Stimulated activated CD8-positive, alpha-beta memory T cell treated with anti-CD3 and anti-CD28 coated beads, Interleukin-12 subunit alpha, Interleukin-12 subunit beta, amount 100 ng/mL, for 1 hour (primary cell): Measurements from ENCODE around the gene RIN3.

Experiments
- DNase-seq: peaks from one replicate; pipeline ENCODE4 v3.0.0-alpha.2; 2020; ENCODE audit warnings: low read depth

The RIN3 gene

DNA sequence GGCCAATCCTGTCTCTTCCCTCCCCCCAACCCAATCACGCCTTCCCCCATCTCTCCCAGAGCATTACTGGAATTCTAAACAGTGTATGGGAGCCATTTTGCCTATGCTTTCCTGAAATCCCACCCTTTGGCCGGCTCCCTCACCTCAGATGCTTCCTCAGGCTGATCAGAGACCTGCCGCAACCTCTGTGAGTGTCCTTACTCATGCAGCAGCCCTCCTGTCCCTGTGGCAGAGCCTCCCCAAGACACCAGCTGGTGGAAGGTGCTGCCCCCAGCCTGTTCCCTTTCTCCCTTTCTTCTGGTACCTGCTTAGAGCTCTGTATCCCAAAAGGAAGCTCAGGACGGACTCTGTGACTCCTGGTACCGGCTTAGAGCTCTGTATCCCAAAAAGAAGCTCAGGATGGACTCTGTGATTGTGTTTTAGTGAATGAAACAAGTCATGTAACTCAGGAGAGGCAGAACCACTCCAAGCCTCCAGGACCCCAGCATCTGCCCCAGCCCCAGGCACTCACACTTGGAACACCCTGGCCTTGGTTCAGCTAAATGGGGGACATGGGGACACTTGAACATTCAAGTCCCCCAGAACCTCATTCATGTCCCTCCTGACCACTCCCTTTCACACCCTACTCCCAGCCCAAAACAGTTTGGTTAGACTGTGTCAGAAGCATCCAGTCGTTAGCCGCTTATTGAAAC, 29.3 kb upstream of the RIN3 start:
- DNase-seq, result no peak

DNA sequence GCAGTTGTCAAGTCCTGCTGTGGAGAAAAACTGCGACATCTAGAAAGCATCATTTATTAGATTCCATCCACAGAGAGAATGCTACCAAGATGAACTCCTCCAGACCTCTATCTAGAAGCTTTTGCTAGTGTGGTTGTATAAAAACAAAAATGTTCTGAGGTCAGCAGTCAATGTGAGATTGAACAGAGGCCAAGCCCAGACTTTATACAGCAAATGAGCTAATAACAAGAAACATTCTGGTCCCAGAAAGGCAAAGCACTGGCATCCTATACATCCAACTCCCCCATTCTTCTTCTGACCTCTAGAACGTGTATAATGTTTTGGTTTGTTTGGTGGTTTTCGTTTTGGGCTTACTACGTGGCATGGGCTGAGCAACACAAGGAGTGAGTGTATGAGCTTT, 26.7 kb upstream of the RIN3 start:
- no peak for DNase-seq

DNA sequence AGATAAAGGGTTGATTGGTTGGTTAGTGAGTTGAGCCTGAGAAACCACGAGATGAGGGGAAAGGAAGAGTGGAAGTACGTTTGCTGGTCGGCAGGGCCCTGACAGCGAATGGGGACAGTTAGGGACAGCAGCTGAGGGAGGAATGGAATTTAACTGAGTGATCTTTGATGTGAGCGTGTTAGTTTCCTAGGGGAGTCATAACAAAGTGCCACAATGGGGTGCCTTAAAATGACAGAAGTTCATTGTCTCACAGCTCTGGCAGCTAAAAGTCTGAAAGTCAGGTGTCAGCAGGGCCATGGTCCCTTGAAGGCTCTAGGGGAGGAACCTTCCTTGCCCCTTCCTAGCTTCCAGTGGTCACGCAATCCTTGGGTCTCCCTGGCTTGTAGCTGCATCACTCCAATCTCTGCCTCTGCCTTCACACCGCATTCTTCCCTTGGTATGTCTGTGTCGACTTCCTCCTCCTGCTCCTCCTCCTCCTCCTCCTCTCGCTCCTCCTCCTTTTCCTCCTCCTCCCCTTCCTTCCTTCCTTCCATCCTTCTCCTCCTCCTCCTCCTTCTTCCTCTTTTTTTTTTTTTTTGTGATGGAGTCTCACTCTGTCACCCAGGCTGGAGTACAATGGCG, 26.0 kb upstream of the RIN3 start:
- no peak for DNase-seq

DNA sequence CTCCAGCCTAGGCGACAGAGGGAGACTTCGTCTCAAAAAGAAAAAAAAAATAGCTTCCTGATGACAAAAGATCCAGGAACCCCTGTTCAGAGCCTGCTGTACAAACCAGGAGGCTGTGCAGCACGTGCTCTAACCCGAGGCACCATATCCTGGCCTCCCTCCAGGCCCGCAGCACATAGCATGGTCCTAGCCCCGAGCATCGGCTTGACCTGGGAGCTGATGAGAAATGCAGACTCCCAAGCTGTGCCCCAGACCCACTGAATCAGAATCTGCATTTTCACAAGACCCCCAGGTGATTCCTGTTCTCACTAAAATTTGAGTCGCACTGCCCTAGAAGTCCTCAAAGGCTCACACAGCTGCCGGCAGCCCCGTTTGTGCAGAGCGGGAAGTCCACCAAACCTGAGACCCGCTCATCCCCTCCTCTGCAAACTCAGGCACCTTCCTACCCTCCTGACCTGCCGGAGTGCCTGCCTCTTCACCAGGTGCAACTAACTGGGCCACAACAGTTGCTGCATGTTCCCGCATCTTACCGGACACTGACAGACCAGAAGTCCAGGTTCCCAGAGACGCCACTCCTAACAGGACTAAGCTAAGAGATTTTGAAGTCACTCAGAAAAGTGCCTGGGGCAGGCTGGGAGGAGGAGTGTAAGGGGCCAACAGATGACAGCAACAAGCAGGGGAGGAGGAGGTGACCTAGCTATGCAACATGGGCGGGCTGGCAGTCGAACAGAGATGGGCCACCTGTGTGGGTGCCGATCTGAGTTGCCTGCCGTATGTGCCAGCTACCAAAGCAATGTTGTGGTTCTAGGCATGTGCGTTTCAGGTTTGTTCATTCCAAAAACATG, 24.0 kb upstream of the RIN3 start:
- DNase-seq, result no peak

DNA sequence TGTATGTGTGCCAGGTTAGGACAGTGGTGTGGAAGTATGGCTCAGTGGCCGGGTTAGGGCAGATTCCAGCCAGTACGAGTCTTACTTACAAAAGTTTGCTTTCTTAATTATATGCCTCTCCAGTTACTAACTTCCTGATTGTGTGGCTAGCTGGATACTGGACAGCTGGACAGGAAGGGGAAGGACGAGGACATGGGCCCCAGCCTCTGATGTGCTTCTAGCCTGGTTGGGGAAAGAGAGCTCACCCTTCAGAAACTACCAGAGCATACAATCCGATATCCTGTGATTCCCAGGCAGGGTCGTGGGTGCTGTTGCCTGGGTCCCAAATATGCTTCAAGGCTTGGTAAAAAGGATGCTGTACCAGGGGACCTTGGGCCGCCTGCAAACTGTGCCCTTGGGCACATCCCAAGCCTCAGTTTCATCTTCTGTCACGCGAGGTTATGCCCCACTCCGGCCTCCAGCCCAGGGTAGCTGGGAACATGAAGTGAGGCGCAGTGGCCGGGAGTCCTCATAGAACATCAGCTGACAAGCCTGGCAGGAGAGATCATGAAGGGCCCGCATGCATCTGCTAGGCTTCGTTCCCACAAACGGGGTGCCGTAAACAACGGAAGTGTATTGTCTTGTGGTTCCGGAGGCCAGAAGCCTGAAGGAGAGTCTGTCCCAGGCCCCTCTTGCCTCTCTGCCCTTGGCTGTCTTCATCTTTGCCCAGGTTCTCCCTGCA, 23.2 kb upstream of the RIN3 start:
- no peak for DNase-seq

DNA sequence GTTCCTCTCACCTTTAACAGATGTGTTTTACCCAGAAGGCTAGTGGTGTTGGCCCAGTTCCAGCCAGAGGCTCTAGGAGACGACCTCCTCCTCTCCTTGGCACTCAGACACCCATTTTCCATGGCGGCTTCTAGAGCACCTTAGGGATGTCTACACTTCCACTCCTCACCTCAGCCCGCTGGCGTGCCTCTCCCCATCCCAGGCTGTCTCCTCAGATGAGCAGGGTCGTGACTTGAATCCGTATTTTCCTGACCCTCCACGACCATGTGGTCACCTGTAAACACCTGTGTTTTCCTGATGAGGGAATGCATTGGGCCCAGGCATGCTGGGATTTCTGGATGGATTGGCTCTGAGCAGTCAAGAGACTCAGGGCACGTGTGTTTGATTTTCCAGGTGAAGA, 21.8 kb upstream of the RIN3 start:
- no peak for DNase-seq

DNA sequence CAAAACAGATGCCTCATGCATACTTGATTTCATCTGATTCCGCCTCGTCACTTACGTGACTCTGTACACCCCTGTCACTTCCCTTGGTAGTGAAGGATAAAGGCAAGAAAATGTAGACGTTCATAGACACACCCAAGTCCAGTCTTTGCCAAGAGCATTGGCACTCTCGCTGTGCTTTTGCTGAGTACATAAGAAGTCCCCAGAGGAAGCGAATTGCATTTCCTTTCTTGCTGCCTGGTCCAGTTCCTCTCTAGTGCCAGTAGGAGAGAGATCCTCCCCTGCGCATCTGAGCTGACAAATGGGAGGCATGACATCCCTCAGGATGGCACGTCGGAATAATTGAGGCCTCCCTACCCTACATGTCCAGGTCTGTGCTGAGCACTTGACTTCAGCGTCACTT, 21.3 kb upstream of the RIN3 start:
- no peak for DNase-seq

DNA sequence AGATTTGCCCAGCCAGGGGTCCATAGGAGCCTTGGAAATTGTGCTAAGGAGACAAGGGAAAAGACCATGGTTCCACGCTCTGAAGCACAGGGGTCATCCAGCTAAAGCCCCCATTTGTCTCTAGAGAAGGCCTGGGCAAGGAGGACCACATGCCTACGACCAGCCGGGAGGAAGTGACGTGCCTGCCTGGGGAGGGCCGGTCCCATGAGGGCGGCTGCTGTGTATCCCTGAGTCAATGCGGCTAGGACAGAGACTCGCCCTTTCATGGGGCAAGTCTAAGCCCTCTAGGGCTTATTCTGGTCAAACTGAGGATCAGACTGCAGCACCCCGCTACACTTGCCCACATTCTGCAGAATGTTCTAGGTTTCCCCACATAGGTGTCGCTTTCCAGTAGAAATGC, 20.6 kb upstream of the RIN3 start:
- no peak for DNase-seq

DNA sequence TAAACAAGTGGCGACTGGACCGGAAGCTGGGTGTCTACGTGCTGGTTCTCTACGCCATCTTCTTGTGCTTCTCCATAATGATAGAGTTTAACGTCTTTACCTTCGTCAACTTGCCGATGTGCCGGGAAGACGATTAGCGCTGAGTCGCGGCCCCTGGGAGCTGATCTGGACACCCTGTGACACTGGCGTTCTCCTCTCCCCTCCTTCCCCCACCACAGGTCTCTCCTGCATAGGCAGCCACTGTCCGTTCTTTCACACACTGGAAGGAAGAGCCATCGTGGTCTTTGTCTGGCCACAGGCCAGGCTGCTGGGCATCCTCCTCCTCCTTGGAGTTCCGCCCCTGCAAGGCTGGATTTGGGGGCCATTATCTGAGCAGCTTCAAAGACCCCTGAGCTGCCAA, 20.1 kb upstream of the RIN3 start:
- DNase-seq, result no peak

DNA sequence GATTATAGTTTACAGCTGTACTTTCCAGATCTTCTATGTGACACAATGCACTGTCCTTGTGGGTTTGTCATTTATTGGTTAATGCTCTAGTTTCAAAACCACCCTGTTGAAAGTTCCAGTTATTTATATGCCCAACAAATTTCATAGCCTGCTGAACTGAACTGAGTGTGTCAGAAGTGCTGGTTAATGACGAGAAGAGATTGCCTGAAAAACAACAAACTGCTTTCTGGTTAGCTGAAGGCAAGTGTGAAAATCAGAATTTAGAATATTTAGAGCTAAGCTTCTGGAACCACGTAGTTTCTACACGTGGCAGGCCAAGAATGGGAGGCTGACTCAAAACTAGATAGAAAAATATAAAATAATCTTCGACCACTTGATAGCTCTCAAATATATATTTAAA, 19.1 kb upstream of the RIN3 start:
- no peak for DNase-seq

DNA sequence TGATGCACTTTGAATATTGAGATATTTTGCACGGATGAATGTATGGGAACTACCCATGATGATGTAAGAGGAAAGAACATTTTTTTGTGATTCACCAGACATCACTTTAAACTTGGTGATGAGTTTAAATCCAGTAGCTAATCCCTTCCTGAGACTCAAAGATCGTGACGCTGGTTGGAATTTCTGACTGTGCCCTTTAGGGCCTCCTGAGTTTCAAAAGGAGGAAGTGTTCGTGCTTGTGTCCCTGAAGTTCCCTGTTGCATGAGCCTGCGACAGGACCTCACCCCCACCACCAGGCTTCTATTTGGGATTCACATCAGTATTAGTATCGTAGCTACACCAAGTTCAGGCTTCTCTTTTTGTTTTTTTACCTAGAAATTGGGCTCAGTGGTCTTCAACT, 18.6 kb upstream of the RIN3 start:
- DNase-seq, result no peak

DNA sequence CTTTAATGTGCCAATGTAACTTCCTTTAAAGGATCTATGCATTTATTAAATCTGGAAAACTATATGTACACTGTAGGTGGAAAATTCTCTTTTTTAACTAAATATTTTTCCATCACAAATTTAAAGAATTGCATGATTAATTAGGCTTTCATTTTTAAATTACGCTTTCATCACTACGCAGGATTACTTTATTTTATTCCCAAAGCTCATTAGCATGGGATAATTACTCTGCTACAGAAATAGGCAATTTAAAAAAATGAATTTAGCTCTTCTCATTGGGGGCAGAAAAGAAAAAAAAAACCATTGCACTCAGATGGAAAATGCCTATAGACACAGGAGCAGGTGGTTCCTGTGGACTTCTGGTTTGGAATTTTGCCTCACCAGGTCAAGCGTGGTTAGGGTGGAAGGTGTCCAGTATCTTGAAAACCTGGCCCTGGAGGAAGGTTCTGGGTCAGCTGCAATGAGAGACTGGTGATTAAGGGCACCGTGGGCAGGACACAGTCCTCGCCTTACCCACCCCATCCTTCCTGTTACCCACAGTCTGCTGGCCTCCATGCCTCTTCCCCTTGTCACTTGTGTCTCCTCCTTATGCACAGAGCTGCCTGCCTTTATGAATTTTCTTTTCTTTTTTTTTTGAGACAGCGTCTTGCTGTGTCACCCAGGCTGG, 17.3 kb upstream of the RIN3 start:
- no peak for DNase-seq

DNA sequence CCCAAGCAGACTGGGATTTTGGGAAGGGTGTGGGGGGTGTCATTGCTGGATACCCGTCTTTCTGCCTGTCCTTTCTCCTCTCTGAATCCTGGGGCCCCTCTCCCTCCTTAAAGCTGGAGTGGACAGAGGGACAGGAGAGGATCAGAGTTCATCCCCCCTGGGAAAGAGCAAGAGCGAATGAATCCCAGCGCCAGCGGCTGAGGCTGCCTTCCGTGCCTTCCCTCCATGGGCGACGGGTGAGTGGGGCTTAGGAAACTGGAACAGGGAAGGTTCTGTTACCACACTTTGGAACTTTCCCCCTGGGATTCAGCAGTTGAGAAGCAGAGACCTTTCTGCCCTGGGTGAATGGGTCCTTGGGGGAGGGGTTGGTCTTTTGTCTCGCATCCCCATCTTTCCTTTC, 16.2 kb upstream of the RIN3 start:
- DNase-seq, result no peak

DNA sequence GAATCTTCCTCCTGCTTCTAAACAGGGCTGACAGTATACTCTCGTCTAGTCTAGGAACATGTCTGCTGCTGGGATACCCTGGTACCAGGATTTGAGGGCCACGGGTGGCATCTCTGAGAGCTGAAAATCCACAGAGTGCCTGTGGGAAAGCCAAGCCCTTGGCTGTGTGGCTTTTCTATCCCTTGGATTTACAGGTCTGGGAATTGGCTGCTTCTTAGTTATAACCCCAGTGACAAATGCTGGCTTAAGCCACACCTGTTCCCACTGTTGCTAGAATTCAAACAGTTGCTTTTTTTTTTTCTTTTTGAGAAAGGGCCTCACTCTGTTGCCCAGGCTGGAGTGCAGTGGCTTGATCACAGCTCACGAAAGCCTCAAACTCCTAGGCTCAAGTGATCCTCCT, 14.3 kb upstream of the RIN3 start:
- no peak for DNase-seq

DNA sequence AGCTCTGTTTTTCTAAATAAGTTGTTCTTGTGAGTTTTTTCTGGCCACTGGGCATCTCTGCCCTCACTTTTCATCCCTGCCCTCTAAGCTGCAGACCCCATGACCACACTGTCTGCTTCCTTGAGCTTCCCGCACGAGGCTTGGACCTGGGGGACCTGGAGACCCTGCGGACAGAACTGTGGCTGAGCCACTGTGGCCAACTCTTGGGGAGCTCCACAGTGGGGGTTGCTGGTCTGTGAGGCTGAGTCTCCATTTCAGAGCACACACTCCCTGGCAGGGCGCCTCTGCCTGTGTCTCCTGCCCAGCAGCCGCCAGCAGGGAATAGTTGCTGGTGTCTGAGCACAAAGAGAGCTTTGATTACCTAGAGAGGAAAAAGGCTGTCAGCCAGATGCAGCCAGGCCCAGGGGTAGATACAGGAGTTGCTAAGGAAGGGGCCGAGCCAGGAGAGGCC, 13.1 kb upstream of the RIN3 start:
- DNase-seq, result no peak

DNA sequence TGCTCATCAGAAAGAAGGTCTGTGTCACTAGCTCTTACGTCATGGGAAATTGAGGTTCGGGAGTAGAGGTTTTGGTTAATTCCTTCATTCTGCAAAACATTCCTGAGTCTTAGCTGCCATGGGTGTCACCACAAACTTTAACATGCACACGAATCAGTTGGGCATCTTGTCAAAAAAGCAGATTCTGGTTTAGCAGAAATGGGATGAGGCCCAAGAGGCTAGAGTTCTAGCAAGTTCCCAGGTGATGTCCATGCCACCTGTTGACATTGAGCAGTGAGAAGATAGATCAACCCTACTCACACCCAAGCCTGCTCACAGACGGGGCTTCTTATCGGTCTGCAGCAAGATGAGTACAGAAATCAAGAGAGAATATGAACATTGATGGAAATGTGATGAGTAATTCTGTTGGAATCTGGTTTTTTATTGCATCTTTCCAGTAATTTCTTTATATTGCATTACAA, 11.7 kb upstream of the RIN3 start:
- DNase-seq, result no peak

DNA sequence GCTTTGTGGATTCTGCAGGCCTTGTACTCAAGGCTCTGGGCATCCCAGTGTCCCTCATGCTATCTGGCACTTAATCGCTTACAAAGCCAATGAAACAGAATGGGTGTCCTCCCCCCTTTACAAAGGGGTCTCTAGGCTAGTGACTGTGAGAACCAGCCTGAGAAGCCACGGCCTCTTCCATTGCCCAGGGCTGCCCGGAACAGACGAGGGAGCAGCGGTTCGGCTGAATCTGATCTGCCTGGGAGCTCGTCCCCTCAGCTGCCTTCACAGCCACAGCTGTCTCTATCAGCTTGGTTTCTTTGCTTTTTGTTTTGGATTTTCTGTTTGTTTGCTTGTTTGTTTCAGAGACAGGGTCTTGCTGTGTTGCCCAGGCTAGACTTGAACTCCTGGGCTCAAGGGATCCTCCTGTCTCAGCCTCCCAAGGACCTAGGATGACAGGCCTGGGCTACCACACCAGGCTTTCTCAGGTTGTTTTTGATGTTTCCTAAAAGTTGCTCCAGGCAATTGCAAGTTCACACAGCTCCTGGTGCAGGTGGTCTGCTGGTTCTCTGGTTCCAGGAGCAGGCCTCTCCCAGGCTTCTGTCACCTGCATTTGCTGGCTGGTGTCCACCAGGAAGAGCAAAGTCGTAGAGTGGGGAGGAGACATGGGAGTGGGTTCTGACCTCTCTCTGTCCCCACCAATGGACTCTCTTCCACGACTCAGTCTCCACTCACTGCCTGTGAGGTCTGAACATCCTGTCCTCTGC, 10.9 kb upstream of the RIN3 start:
- no peak for DNase-seq

DNA sequence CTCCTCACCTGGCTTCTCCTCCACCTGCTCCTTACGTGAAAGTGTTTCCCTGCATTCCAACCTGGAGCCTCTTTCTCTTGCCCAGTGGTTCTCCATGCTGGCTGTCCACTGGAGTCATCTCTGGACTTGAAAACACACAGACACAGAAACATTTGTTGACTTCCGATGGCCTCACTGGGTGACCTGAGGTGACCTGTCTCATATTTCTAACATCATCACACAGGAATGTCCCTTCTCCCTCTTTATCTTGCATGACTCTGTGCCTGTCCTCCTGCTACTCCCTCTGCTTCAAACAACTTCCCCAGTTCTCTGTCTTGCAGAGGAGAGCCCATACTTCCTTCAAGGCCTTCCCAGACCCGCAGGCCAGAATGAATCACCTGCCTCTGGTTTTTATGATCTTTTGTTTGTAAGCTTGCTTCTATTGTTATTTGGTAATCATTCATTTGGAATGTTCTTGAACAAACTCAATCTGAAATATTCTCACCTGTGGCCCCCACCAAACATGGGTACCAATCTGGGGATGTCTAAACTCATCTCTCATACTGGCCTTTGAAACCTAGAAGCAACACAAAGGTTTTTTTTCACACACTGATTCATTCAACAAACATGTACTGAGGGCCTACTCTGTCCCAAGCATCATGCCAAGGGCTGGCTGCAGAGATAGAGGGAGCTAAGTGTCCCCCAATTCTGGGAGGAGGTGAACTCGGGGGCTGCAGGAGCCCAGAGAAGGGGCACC, 9.7 kb upstream of the RIN3 start:
- DNase-seq, result no peak

DNA sequence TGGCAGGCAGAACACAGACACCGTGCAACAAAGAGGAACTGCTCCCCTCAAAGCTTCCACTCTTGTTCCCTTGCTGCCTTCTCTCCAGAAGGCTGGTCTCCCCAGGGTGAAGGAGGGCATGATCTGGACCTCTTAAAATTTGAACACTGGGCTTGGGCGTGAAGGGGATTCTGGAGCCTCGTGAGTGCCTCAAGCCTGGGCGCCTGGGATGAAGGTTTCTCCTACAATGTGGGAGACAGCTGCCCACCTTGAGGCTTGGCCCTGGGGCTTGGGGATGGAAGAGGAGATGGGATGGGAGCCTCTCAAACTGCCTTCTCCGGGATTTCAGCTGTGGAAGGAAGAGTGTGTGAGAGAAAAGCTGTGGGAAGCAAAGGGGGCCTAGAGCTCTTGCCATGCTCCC, 7.8 kb upstream of the RIN3 start:
- DNase-seq, result no peak

DNA sequence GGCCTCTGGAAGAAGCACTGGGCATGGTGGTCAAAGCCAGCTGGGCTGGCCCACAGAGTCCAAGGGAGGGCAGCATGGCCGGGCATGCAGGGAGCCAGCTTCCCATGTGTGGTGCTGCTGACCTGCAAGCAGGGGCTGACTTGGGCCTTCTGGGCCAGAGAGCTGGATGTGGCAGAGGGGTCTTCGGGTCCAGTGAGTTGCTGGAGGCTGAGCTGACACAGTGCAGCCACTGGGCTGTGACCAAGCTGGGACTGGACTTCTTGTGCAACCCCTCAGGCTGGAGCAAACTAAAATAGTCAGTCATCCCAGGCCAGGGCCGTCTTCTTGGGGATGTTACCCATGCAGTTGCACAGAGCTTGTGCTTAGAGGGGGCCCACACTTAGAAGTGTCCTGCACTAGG, 7.3 kb upstream of the RIN3 start:
- no peak for DNase-seq
